ENCODE measurements around the gene DACH1.
"Not testable (repeated sequence)": the region's sequence is repeated elsewhere in the genome, so short reads cannot be mapped to it uniquely, and the experiment has no call there.

The DACH1 gene

DNA sequence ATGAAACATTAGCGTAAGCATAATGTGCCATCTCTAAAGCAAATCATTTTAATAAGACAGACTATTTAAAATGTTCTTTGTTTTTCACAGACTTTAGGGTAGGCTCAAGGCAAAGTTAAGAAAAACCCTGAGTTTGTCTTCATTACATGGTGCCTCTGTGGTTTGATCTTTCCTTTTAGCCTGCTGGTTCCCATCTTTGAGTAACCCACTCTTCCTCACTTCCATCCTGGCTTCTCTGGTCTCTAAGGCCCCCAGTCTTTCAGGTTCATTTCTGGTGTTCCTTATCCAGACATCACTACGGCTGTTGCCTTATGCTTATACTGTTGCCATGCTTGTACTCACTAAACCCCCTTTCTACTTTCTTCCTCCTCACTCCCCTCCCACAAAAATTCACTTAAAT is 38.4 kb downstream of the DACH1 start:
- no peak for DNase-seq (ENCODE audit: low spot score)

- no peak for DNase-seq (ENCODE audit: low spot score)
These were observed 38.9 kb downstream of the DACH1 start for GRCh38 chr13:71828117-71828516.

DNA sequence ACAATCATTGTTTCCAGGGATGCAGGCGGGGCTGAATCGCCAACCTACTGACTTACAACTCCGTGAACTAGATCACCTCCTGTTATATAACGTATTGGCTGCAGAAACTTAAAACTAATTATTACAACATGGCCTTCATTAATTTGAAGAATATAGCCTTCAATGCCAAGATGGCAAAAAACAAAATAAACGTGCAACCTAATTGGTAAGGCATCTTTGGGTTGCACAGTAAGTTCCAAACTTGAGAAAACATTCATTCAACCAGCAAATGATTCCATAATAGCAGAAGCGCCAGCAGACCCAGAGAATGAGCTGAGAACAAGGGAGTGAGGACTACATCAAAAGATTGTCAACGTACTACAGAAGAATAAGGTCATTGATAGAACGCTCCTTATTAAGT is 39.8 kb downstream of the DACH1 start:
- no peak for DNase-seq (ENCODE audit: low spot score)

DNA sequence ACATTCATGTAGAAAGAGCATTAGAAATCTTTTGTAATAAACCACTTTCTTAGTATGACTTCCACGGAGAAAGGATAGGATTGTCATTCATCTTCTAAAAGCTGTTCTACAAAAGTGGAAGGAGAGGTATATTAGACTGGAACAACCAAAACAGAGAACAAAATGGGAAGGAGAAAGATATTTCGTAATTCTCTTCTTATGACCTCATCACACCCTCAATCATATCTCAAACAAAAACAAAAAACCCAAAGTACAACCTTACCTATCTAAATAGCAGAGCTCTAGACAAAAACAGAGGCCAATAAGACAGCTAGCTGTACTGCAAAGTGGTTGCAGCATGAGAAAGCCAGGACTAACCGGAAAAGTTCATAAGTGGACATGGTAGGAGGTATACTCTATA is 46.3 kb downstream of the DACH1 start:
- DNase-seq (ENCODE audit: low spot score), result no peak

- no peak for DNase-seq (ENCODE audit: low spot score)
These were observed 49.7 kb downstream of the DACH1 start for GRCh38 chr13:71817335-71817734.

DNA sequence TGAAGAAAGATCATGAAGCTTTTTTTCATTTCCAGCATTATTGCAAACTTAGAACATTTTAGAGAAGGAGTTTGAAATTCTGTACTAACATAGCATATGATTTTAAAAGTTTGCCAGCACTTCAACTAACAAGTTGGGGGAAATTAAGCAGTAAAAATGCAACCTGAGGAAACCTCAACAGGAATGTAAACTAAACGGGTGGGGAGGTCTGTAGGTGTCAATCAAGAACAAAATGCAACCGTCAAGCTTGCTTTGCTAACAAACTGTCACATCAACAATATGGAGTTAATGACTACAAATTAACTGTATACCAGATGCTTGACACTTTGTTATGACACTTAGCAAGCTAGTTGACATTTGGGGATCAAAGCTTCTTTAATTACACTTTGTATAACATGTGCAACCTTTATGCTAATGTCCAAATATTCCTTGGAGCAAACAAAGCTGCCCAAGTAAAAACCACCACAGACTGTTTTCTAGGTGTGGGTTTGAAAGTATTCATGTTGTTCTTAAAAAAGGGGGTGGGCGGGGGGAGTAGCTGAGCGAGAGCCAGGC is 52.1 kb downstream of the DACH1 start:
- no peak for DNase-seq (ENCODE audit: low spot score)

DNA sequence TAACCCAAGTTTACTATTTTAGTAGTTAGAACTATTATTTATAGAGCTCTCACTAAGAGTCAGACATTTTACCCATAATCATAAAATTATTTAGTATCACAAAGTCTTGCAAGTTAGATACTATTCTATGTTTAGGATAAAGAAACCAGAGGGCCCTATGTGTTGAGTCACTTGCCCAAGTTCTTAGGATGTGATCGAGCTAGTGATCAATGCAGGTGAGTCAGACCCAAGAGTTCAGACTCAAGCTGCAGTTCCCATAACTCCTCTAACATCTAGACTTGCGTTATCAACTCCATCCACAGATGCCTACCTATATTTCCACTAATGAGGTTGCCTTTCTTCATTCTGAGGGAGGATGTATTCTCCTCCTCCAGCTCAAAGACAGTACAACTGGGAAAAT is 53.8 kb downstream of the DACH1 start:
- DNase-seq (ENCODE audit: low spot score), result no peak

GRCh38 chr13:71811344-71811743 is 55.7 kb downstream of the DACH1 start:
- no peak for DNase-seq (ENCODE audit: low spot score)

DNA sequence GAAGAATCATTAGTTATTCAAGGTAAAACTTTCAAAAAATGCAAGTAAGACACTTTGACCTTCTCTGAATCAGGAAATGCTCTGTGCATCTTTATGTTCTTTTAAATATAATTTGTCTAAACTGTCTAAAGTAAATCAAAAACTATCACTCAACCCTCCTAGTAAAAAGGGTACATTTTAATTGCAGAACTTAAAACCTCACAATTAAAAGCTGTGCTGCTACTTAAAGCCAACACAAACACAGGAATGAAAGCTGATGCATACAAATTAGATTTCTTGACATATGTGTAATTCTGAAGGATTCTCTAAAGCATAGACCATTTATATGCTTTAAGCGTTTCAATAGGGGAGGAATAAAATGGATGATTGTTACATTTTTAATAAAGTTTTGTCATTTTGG is 58.3 kb downstream of the DACH1 start:
- DNase-seq (ENCODE audit: low spot score), result no peak

- DNase-seq (ENCODE audit: low spot score), result no peak
These were observed 60.1 kb downstream of the DACH1 start for GRCh38 chr13:71806886-71807285.

DNA sequence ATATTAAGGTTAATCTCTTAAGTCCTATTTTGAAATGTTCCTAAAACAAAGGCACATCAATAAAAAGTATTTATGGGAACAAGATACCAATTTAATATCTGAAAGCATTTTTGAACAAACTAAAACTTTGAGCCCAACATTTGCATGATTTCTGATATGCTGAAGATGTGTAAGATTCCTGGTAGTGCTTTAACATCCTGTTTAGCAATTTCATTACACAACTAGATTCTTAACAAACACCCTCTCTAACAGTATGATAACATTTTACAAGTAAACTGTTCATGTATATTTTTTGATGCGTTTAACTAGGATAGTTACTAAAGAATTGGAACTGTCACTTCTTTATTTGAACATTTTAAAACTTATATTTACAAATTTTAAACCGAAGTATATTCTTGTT is 63.9 kb downstream of the DACH1 start:
- no peak for DNase-seq (ENCODE audit: low spot score)

GRCh38 chr13:71801781-71802180 is 65.2 kb downstream of the DACH1 start:
- no peak for DNase-seq (ENCODE audit: low spot score)

DNA sequence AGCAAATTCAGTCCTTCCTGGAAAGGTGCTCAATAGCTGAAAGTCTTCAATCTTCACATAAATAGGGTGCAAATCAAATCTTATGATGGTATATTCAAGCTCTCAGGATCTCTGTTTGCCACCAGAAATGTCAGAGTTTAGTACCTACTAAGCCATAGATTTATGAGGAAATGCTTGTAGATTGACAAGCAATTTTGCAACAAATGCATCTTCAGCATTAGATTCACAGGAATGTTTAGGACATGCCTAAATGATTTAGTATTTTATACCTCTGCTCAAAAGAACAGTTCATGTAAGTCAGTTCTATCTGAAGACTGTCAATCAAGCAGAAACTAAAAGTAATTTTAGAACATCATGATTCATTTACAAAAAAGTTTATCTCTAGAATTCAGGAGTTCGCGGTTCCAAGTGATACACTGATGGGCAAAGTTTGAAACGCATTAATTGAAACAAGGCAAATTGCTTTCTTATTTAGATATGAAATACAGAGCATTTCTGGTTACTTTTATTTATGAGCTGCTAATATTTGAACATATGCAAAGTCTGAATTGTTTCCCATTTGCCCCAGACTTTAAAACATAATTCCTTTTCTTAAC is 65.7 kb downstream of the DACH1 start:
- no peak for DNase-seq (ENCODE audit: low spot score)

- DNase-seq (ENCODE audit: low spot score), result no peak
These were observed 67.7 kb downstream of the DACH1 start for GRCh38 chr13:71799324-71799723.

GRCh38 chr13:71798707-71799106 is 68.3 kb downstream of the DACH1 start:
- DNase-seq (ENCODE audit: low spot score), result no peak

DNA sequence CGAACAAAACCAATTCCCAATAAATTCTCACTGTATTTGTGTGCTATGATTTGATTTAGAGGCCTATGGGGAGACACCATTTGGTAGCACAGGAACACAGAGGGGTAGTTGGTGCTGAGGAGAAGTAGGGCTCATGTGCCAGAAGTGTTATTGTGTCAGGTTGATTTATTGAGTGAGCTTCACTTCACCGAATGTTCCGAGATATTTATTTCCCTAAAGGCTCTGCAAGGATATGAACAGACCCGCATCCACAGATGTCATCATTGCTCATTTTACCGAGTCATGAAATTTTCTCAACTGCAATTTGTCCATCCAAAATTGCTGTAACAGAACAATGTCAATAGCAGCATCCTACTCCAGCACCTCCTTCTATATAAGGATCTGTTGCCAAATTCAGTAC is 69.5 kb downstream of the DACH1 start:
- DNase-seq (ENCODE audit: low spot score), result no peak

- no peak for DNase-seq (ENCODE audit: low spot score)
These were observed 77.2 kb downstream of the DACH1 start for GRCh38 chr13:71789693-71790329.

- DNase-seq (ENCODE audit: low spot score), result no peak
These were observed 78.0 kb downstream of the DACH1 start for GRCh38 chr13:71789037-71789436.

- no peak for DNase-seq (ENCODE audit: low spot score)
These were observed 79.6 kb downstream of the DACH1 start for GRCh38 chr13:71787414-71787813.

DNA sequence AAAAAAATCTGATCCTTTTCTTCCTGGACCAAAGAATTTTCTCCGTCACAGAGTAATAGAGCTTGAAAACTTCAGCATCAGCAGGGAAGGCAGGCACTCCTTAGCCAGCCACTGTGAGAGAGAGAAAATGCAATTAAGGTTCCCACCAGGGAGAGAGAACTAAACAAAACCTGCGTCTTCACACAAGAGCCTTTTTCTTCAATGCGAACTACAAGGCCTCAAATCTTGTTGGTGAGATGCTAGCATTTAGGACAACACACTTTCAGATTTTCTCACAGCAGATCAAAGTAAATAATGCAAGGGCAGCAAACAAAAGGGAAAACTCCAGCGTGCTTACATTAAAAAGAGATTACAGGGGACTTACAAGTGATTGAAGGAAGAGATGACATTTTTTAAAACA is 80.1 kb downstream of the DACH1 start:
- DNase-seq (ENCODE audit: low spot score), result no peak

- no peak for DNase-seq (ENCODE audit: low spot score)
These were observed 81.6 kb downstream of the DACH1 start for GRCh38 chr13:71785361-71785760.

DNA sequence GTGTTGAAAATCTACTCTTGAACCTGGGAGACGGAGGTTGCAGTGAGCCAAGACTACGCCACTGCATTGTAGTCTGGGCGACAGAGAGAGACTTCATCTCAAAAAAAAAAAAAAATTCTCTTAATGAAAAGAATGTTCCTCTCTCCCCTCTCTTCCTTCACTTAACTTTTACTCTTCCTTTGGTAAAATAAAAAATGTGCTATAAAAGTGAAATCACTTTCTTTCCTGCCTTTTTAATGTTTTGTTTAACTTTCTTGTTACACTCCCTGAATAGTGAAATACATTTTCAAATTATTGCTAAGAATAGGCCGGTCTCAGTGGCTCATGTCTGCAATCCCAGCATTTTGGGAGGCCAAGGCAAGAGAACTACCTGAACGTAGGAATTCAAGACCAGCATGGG is 86.5 kb downstream of the DACH1 start:
- no peak for DNase-seq (ENCODE audit: low spot score)

- not testable (repeated sequence) for DNase-seq (ENCODE audit: low spot score)
These were observed 88.0 kb downstream of the DACH1 start for GRCh38 chr13:71778998-71779397.

- DNase-seq (ENCODE audit: low spot score), result no peak
These were observed 91.0 kb downstream of the DACH1 start for GRCh38 chr13:71775966-71776365.
